SK-N-SH (cell line): Measurements from ENCODE around the gene AARS2. TPM values are rescaled to one million over a fixed set of nuclear protein-coding genes. Genes with fewer than 3 reads are reported as not detected.
A peak's percentile ranks its signal among the peaks of the same experiment; 100 is the strongest.

Source experiments
- CTCF ChIA-PET: fragments of 300-600, 350-600 bp; formaldehyde crosslinking; extraction: SDS; loops from one replicate; lab custom pipeline; 2021; lab: Yijun Ruan, JAX
- POLR2A ChIA-PET: fragments of 350-600 bp; sonication (Branson Sonifier 250); formaldehyde crosslinking; extraction: SDS; loops from one replicate; lab custom pipeline; 2020; ENCODE audit warnings: antibody characterized with exemption, inconsistent platforms; lab: Yijun Ruan, JAX
- DNase-seq: peaks from one replicate; pipeline ENCODE4 v3.0.0; 2012
- H2AFZ ChIP-seq: fragments of 200-600 bp; sonication (generic); 2 replicates; pipeline ENCODE4 v1.8.1; 2016; ENCODE audit warnings: antibody characterized with exemption, mild to moderate bottlenecking, low read depth
- H3F3A ChIP-seq: fragments of 200-600 bp; sonication (generic); replicated peaks from 2 replicates; pipeline ENCODE3; 2016; ENCODE audit warnings: antibody characterized with exemption, mild to moderate bottlenecking; ENCODE audit not compliant: insufficient read depth
- H3K27ac ChIP-seq, 2 experiments: fragments of 200-500 bp in 1 of 2; fragments of 200-600 bp in 1 of 2; sonication (Bioruptor generic) in 1 of 2; sonication (generic), shearing (Covaris generic) in 1 of 2; 2 replicates each; pipeline versions ENCODE4 v1.5.1 to v1.6.1; 2014 to 2016; ENCODE audit warnings: low read depth in 2 of 2, inconsistent platforms in 1 of 2, low read length in 1 of 2, mild to moderate bottlenecking in 1 of 2, mixed read lengths in 1 of 2
- H3K27me3 ChIP-seq: fragments of 200-600 bp; sonication (generic), shearing (Covaris generic); 2 replicates; pipeline ENCODE4 v1.6.1; 2016; ENCODE audit warnings: mixed run types; ENCODE audit not compliant: insufficient read depth
- H3K36me3 ChIP-seq, 2 experiments: fragments of 200-500 bp in 1 of 2; fragments of 200-600 bp in 1 of 2; sonication (Bioruptor generic) in 1 of 2; sonication (generic) in 1 of 2; replicated peaks in 1 of 2; 2 replicates each; pipeline versions ENCODE3 to v1.5.1; 2014 to 2016; ENCODE audit warnings: low read length in 1 of 2, mild to moderate bottlenecking in 1 of 2; ENCODE audit not compliant: insufficient read depth in 2 of 2, control insufficient read depth in 1 of 2
- H3K4me1 ChIP-seq, 2 experiments: fragments of 200-500 bp in 1 of 2; fragments of 200-600 bp in 1 of 2; sonication (Bioruptor generic) in 1 of 2; sonication (generic), shearing (Covaris generic) in 1 of 2; 2 replicates each; pipeline versions ENCODE4 v1.5.1 to v1.6.1; 2014 to 2016; ENCODE audit warnings: low read depth in 1 of 2, low read length in 1 of 2, mixed run types in 1 of 2; ENCODE audit not compliant: insufficient read depth in 2 of 2, control insufficient read depth in 1 of 2
- H3K4me2 ChIP-seq: fragments of 200-600 bp; sonication (generic), shearing (Covaris generic); 2 replicates; pipeline ENCODE4 v1.6.1; 2017; ENCODE audit warnings: mixed run types
- H3K4me3 ChIP-seq, 2 experiments: fragments of 200-500 bp in 1 of 2; fragments of 200-600 bp in 1 of 2; sonication (Bioruptor generic) in 1 of 2; sonication (generic), shearing (Covaris generic) in 1 of 2; 2 replicates each; pipeline versions ENCODE4 v1.5.1 to v1.8.1; 2014 to 2016; ENCODE audit warnings: low read depth in 2 of 2, inconsistent platforms in 1 of 2, low read length in 1 of 2, mild to moderate bottlenecking in 1 of 2, mixed read lengths in 1 of 2, moderate library complexity in 1 of 2
- H3K79me2 ChIP-seq: fragments of 200-600 bp; sonication (generic); 2 replicates; pipeline ENCODE4 v1.8.1; 2017; ENCODE audit warnings: mild to moderate bottlenecking; ENCODE audit not compliant: insufficient read depth
- H3K9ac ChIP-seq: fragments of 200-600 bp; sonication (generic); 2 replicates; pipeline ENCODE4 v1.6.1; 2017; ENCODE audit warnings: mixed run types
- H3K9me2 ChIP-seq: fragments of 200-600 bp; sonication (generic); 2 replicates; pipeline ENCODE4 v1.6.1; 2017; ENCODE audit warnings: mixed run types
- H3K9me3 ChIP-seq: fragments of 200-600 bp; sonication (generic); 2 replicates; pipeline ENCODE4 v1.6.1; 2017; ENCODE audit warnings: mixed run types, mild to moderate bottlenecking, moderate library complexity
- H4K20me1 ChIP-seq: fragments of 200-600 bp; sonication (generic); 2 replicates; pipeline ENCODE4 v1.6.1; 2017; ENCODE audit warnings: mild to moderate bottlenecking, mixed run types; ENCODE audit not compliant: insufficient read depth
- PBX3 ChIP-seq: IDR thresholded peaks from 2 replicates; pipeline ENCODE4; 2012
- RAD21 ChIP-seq: IDR thresholded peaks from 2 replicates; pipeline ENCODE4 v1.6.1; 2012; ENCODE audit warnings: mild to moderate bottlenecking, low read length
- RCOR1 ChIP-seq: fragments of 150-350 bp; IDR thresholded peaks from 2 replicates; pipeline ENCODE4 v1.6.1; 2017; ENCODE audit warnings: antibody characterized with exemption, low read length
- SIN3A ChIP-seq: IDR thresholded peaks from 2 replicates; pipeline ENCODE4 v1.6.1; 2012; ENCODE audit warnings: low read depth, mild to moderate bottlenecking, low read length, moderate library complexity, borderline replicate concordance
- TAF1 ChIP-seq: IDR thresholded peaks from 2 replicates; pipeline ENCODE4 v1.6.1; 2012; ENCODE audit warnings: low read depth, mild to moderate bottlenecking, low read length, moderate library complexity, borderline replicate concordance
- WGBS: methylation state at CpG from one replicate; pipeline ENCODE4 v1.1.6; 2017; ENCODE audit warnings: low lambda C conversion rate; 5-methylcytosine and 5-hydroxymethylcytosine counted together
- polyA plus RNA-seq, 3 experiments: library from polyadenylated mRNA; depleted of rRNA; stranded (reverse); fragments of >200 nt; gene quantifications; 2 replicates each; pipeline ENCODE4 v1.2.3, GENCODE V29; 2012

Gene AARS2
- polyA plus RNA-seq, 1 of the 3 experiments (the other 2 are of a cell fraction) = 9.5 TPM

GRCh38 chr6:44256775-44257024, 56.4 kb downstream of the AARS2 start:
- TF ChIP-seq TAF1 = peak; percentile 9; the same call in 1 of the 2 replicates
- TF ChIP-seq RAD21 = no peak
- H4K20me1 ChIP-seq = peaks cover 50% of the 10 kb centered on the region

GRCh38 chr6:44255871-44256774, 57.0 kb downstream of the AARS2 start:
- ChIA-PET CTCF (interaction anchor here (0.7 to 7.1 kb wide), 27 partner anchors 10 to 198 kb away, joined by 3 to 90 read pairs (median 6); partner anchors contain the start of genes AARS2, HSP90AB1, NFKBIE and SPATS1), POLR2A (interaction anchor here (0.6 to 3.8 kb wide), 14 partner anchors 10 to 487 kb away, joined by 3 to 98 read pairs (median 4); partner anchors contain the start of genes AARS2, CDC5L, HSP90AB1 and SLC29A1)
- Histone ChIP-seq H3K36me3 (peaks cover 36 to 53% of the 10 kb centered on the region in 2 experiments), H2AFZ (no peak overlapping the region), H3F3A (peaks cover 54% of the 10 kb centered on the region), H3K79me2 (peaks cover 54% of the 10 kb centered on the region), H3K9me2 (no peaks in the 10 kb centered on the region), H3K27me3 (no peaks in the 10 kb centered on the region), H3K9ac (peak overlapping the region; percentile 95), H3K4me2 (peak overlapping the region; percentile 94), H3K27ac (peak overlapping the region; percentile 73 to 91; a peak in 3 of 4 replicates), H3K4me1 (peaks cover 0 to 39% of the 10 kb centered on the region in 2 experiments; a peak in 1 of 4 replicates), H3K9me3 (no peaks in the 10 kb centered on the region), H3K4me3 (peak overlapping the region; percentile 94 to 96), H4K20me1 (peaks cover 56% of the 10 kb centered on the region)
- WGBS = 22% methylated on average over 10 of the region's 15 CpGs
- DNase-seq = no peak
- TF ChIP-seq SIN3A = 0 out of 2 replicates have a peak, but pooled peaks have one; percentile 10
- no peak for TF ChIP-seq RCOR1

More at GRCh38 chr6:44256775-44257024, 56.4 kb downstream of the AARS2 start:
- Histone ChIP-seq H2AFZ (no peak overlapping the region), H3K27me3 (no peaks in the 10 kb centered on the region), H3K9me3 (no peaks in the 10 kb centered on the region), H3K4me1 (peaks cover 0 to 37% of the 10 kb centered on the region in 2 experiments; a peak in 1 of 4 replicates), H3K36me3 (peaks cover 30 to 48% of the 10 kb centered on the region in 2 experiments), H3K4me2 (peak overlapping the region; percentile 94), H3K9me2 (no peaks in the 10 kb centered on the region), H3K4me3 (peak overlapping the region; percentile 94 to 96), H3K79me2 (peaks cover 48% of the 10 kb centered on the region), H3K9ac (peak overlapping the region; percentile 95), H3K27ac (peak overlapping the region; percentile 73 to 91), H3F3A (peaks cover 48% of the 10 kb centered on the region)
- POLR2A ChIA-PET = interaction anchor here (0.8 to 3.8 kb wide), 13 partner anchors 10 to 488 kb away, joined by 3 to 98 read pairs (median 5); partner anchors contain the start of genes AARS2, CDC5L, HSP90AB1 and SLC29A1
- 7% methylated on average over 6 of the region's 12 CpGs for WGBS
- CTCF ChIA-PET = interaction anchor here (0.6 to 7.1 kb wide), 31 partner anchors 10 to 198 kb away, joined by 3 to 90 read pairs (median 4); partner anchors contain the start of genes AARS2, HSP90AB1, NFKBIE and SPATS1
- DNase-seq = no peak

- TF ChIP-seq PBX3 (peak; percentile 56), RAD21 (no peak)
- H3K4me1 ChIP-seq = peaks cover 0 to 40% of the 10 kb centered on the region in 2 experiments; a peak in 1 of 4 replicates
- CTCF ChIA-PET = interaction anchor here (0.8 to 7.1 kb wide), 11 partner anchors 10 to 144 kb away, joined by 3 to 90 read pairs (median 23); partner anchors contain the start of genes AARS2, HSP90AB1, NFKBIE and SPATS1
- no peaks in the 10 kb centered on the region for H3K9me2 ChIP-seq
- peak overlapping the region; percentile 94; the same call in 1 of the 2 replicates for H3K4me2 ChIP-seq
- no peak overlapping the region for H3K9ac ChIP-seq
- POLR2A ChIA-PET = interaction anchor here (0.8 to 3.8 kb wide), 3 partner anchors 9 to 34 kb away, joined by 3 to 98 read pairs (median 3); partner anchors contain the start of gene HSP90AB1
- peaks cover 63% of the 10 kb centered on the region for H3K79me2 ChIP-seq
- DNase-seq = no peak
- H3K27me3 ChIP-seq = no peaks in the 10 kb centered on the region
- no peaks in the 10 kb centered on the region for H3K9me3 ChIP-seq
- WGBS = 57% methylated on average over 8 of the region's 16 CpGs
- peak overlapping the region in 1 of 2 experiments; percentile 94; a peak in 2 of 4 replicates for H3K4me3 ChIP-seq
- H2AFZ ChIP-seq = no peak overlapping the region
- peak overlapping the region; percentile 73 to 91; a peak in 3 of 4 replicates for H3K27ac ChIP-seq
- peaks cover 44 to 60% of the 10 kb centered on the region in 2 experiments for H3K36me3 ChIP-seq
- H4K20me1 ChIP-seq = peaks cover 64% of the 10 kb centered on the region
- H3F3A ChIP-seq = peaks cover 61% of the 10 kb centered on the region
Observed at GRCh38 chr6:44255105-44255808, 57.9 kb downstream of the AARS2 start.
